K562 (cell line): ENCODE data around the gene DPP4. TPM values are rescaled to one million over a fixed set of nuclear protein-coding genes. Genes with fewer than 3 reads are reported as not detected.

Experiments
- ATAC-seq: fragments of 200-7000 bp; cut with Tn5 transposase; 3 replicates; pipeline ENCODE4 v1.9.1; 2020; ENCODE audit warnings: moderate library complexity
- BruUV-seq: library from RNA; stranded (reverse); fragments of 400-500 nt; replicated peaks from 2 replicates; lab custom pipeline; 2021; lab: Mats Ljungman, UMichigan
- CTCF ChIA-PET: fragments of 300-600 bp; formaldehyde crosslinking; extraction: SDS; loops from one replicate; lab custom pipeline; 2021; ENCODE audit warnings: low intra/inter-chr PET ratio; lab: Yijun Ruan, JAX
- POLR2A ChIA-PET: fragments of 300-600, 350-650 bp; sonication (Branson Sonifier 250); formaldehyde crosslinking; extraction: SDS; loops from one replicate; lab custom pipeline; 2021; ENCODE audit warnings: antibody characterized with exemption, inconsistent platforms; lab: Yijun Ruan, JAX
- DNase-seq, 4 experiments: peaks; one replicate each; pipeline versions ENCODE4 v3.0.0 to v3.0.0-alpha.2; 2011 to 2018; ENCODE audit warnings: low spot score in 3 of 4, mixed read lengths in 3 of 4; ENCODE audit errors: extremely low read depth in 1 of 4
- FAIRE-seq: peaks from 2 replicates; lab custom pipeline; 2011; peaks lifted over from hg19 to GRCh38; lab: Jason Lieb, UNC
- H2AFZ ChIP-seq: 2 replicates; pipeline ENCODE4 v1.6.0; 2011; ENCODE audit warnings: low read depth, low read length, control low read depth, inconsistent platforms
- H3K27ac ChIP-seq: fragments of 200-600 bp; 3 replicates; pipeline ENCODE4 v1.8.0; 2011; ENCODE audit warnings: low read depth, mild to moderate bottlenecking, control low read depth, inconsistent platforms, low read length, moderate library complexity, mixed read lengths; ENCODE audit errors: extremely low read depth
- H3K27me3 ChIP-seq, 2 experiments: fragments of 300-600 bp in 1 of 2; 2 replicates in 1 of 2; 3 replicates in 1 of 2; pipeline versions ENCODE4 v1.6.0 to v1.8.0; 2011; ENCODE audit warnings: inconsistent platforms in 2 of 2, low read length in 2 of 2, mild to moderate bottlenecking in 1 of 2, mixed read lengths in 1 of 2, moderate library complexity in 1 of 2; ENCODE audit not compliant: control insufficient read depth in 2 of 2, insufficient read depth in 2 of 2
- H3K36me3 ChIP-seq: fragments of 300-600 bp; 3 replicates; pipeline ENCODE4 v1.8.0; 2011; ENCODE audit warnings: mild to moderate bottlenecking, low read length, inconsistent platforms; ENCODE audit not compliant: control insufficient read depth, insufficient read depth
- H3K4me1 ChIP-seq, 2 experiments: fragments of 200-600 bp in 1 of 2; replicated peaks in 1 of 2; 2 replicates in 1 of 2; 3 replicates in 1 of 2; pipeline versions ENCODE4 v1.5.1 to v1.8.0; 2011; ENCODE audit warnings: inconsistent platforms in 2 of 2, low read length in 2 of 2, mild to moderate bottlenecking in 1 of 2, mixed read lengths in 1 of 2, moderate library complexity in 1 of 2; ENCODE audit not compliant: control insufficient read depth in 2 of 2, insufficient read depth in 2 of 2
- H3K4me2 ChIP-seq: 2 replicates; pipeline ENCODE4 v1.6.1; 2011; ENCODE audit warnings: low read length, control low read depth, inconsistent platforms, mixed read lengths; ENCODE audit not compliant: insufficient read depth
- H3K4me3 ChIP-seq: fragments of 200-600 bp; sonication (generic), shearing (Covaris generic); 2 replicates; pipeline ENCODE4 v1.5.1; 2016; ENCODE audit warnings: control low read depth, inconsistent platforms
- H3K79me2 ChIP-seq: fragments of 200-600 bp; 3 replicates; pipeline ENCODE4 v1.8.0; 2011; ENCODE audit warnings: low read length, inconsistent platforms; ENCODE audit not compliant: control insufficient read depth, insufficient read depth
- H3K9ac ChIP-seq, 2 experiments: 2 replicates each; pipeline versions ENCODE4 v1.6.0 to v1.6.1; 2011; ENCODE audit warnings: low read depth in 2 of 2, low read length in 2 of 2, control low read depth in 1 of 2, inconsistent platforms in 1 of 2, mild to moderate bottlenecking in 1 of 2, mixed read lengths in 1 of 2; ENCODE audit not compliant: insufficient read depth in 1 of 2
- H3K9me1 ChIP-seq: one replicate; pipeline ENCODE4 v1.6.0; 2011; ENCODE audit warnings: inconsistent platforms, mild to moderate bottlenecking, low read length, moderate library complexity; ENCODE audit not compliant: control insufficient read depth, insufficient read depth
- H3K9me3 ChIP-seq: replicated peaks from 2 replicates; pipeline ENCODE4 v1.5.1; 2011; ENCODE audit warnings: low read depth, low read length, inconsistent platforms; ENCODE audit not compliant: control insufficient read depth, insufficient read depth
- H4K20me1 ChIP-seq: replicated peaks from 2 replicates; pipeline ENCODE4 v1.6.1; 2011; ENCODE audit warnings: low read length, inconsistent platforms, mixed read lengths; ENCODE audit not compliant: control insufficient read depth, insufficient read depth
- ARID2 ChIP-seq: fragments of 450-650 bp; IDR thresholded peaks from 2 replicates; pipeline ENCODE4 v1.6.1; 2017; ENCODE audit warnings: antibody characterized with exemption, mild to moderate bottlenecking
- CREBBP ChIP-seq: IDR thresholded peaks from one replicate; pipeline ENCODE4 v1.6.1; 2012; ENCODE audit warnings: low read depth, mild to moderate bottlenecking, control low read depth, inconsistent platforms, low read length
- ELF2 ChIP-seq: fragments of 250-450 bp; sonication (Bioruptor Pico); IDR thresholded peaks from 2 replicates; pipeline ENCODE4 v1.5.0; 2021; ENCODE audit warnings: mild to moderate bottlenecking
- GTF2E2 ChIP-seq: fragments of 200-800 bp; sonication (Bioruptor generic); IDR thresholded peaks from 2 replicates; pipeline ENCODE4 v1.6.1; 2016; ENCODE audit warnings: missing genetic modification characterization, missing compliant biosample characterization
- HMGXB4 ChIP-seq: sonication (generic); formaldehyde crosslinking; IDR thresholded peaks from 2 replicates; pipeline ENCODE4 v1.8.1; 2023; ENCODE audit warnings: mild to moderate bottlenecking, missing genetic modification reagents
- ZSCAN32 ChIP-seq: fragments of 450-650 bp; formaldehyde crosslinking; IDR thresholded peaks from 2 replicates; pipeline ENCODE4 v1.4.0; 2020; ENCODE audit warnings: mild to moderate bottlenecking, moderate library complexity
- WGBS: fragments of 100-300 bp; shearing (Covaris generic); methylation state at CpG from one replicate; pipeline ENCODE4 v1.1.6; 2016; ENCODE audit warnings: low coverage, mixed read lengths; ENCODE audit not compliant: insufficient coverage; ENCODE audit errors: missing lambda C conversion rate; 5-methylcytosine and 5-hydroxymethylcytosine counted together
- in situ Hi-C: fragments of 300-500 bp; cut with MboI; formaldehyde crosslinking; loops from 4 replicates; pipeline ENCODE4 v1.15.0; 2018; ENCODE audit warnings: inconsistent platforms, mixed read lengths
- intact Hi-C: fragments of 100-400 bp; cut with micrococcal nuclease; formaldehyde crosslinking; loops from 2 replicates; pipeline ENCODE4 v1.14.2; 2022
- polyA plus RNA-seq, 8 experiments: library from polyadenylated mRNA; depleted of rRNA in 4 of 8; stranded (reverse) in 5 of 8; unstranded in 3 of 8; fragments of >200 nt; fragmentation: Nextera tagmentation in 2 of 8; fragmentation: Illumina TruSeq in 1 of 8; extraction: Ambion mirVana in 2 of 8; extraction: Trizol in 1 of 8; gene quantifications; 2 replicates each; pipeline versions ENCODE4 v1.2.1 to v1.2.3, GENCODE V29; 2011 to 2014; ENCODE audit warnings: inconsistent platforms in 1 of 8, missing spikeins in 1 of 8
- total RNA-seq, 7 experiments: library from RNA; depleted of rRNA in 6 of 7; stranded (reverse); fragments of >200 nt in 6 of 7; fragmentation: Illumina TruSeq in 2 of 7; extraction: Trizol in 2 of 7; gene quantifications; 2 replicates each; pipeline versions ENCODE4 v1.2.1 to v1.2.3, GENCODE V29; 2011 to 2021; ENCODE audit warnings: low replicate concordance in 1 of 7
- TF ChIP-seq, protein P1 (sequence below), 3 experiments: fragments of 200-800 bp in 1 of 3; fragments of 250-450 bp in 1 of 3; fragments of 450-650 bp in 1 of 3; sonication (Bioruptor Pico) in 1 of 3; sonication (Bioruptor generic) in 1 of 3; formaldehyde crosslinking in 1 of 3; IDR thresholded peaks; 2 replicates each; pipeline versions ENCODE4 v1.6.1 to v1.8.0; 2016 to 2022; ENCODE audit warnings: mild to moderate bottlenecking in 2 of 3, missing genetic modification characterization in 2 of 3, missing compliant biosample characterization in 1 of 3, moderate library complexity in 1 of 3
- TF ChIP-seq, protein P2 (sequence below), 2 experiments: IDR thresholded peaks; 2 replicates each; pipeline ENCODE4 v1.6.1; 2011; ENCODE audit warnings: borderline replicate concordance in 1 of 2, control low read depth in 1 of 2, low read depth in 1 of 2, low read length in 1 of 2, mild to moderate bottlenecking in 1 of 2, mixed read lengths in 1 of 2, moderate library complexity in 1 of 2; ENCODE audit not compliant: insufficient read depth in 1 of 2, insufficient read length in 1 of 2, poor library complexity in 1 of 2, severe bottlenecking in 1 of 2; ENCODE audit errors: extremely low read depth in 1 of 2

The DPP4 gene
- total and polyA plus RNA-seq, 9 of the 15 experiments (the other 6 are each of a cell fraction or from before 2014, with no cell fraction given), result 0.11 TPM; not detected in 8

GRCh38 chr2:161964160-161964559 is 109.9 kb downstream of the DPP4 start:
- no peaks in the 10 kb centered on the region for H3K27me3 ChIP-seq
- intact Hi-C loops (no loop called here), in situ Hi-C loops (no loop called here)
- TF ChIP-seq, protein P1, sequence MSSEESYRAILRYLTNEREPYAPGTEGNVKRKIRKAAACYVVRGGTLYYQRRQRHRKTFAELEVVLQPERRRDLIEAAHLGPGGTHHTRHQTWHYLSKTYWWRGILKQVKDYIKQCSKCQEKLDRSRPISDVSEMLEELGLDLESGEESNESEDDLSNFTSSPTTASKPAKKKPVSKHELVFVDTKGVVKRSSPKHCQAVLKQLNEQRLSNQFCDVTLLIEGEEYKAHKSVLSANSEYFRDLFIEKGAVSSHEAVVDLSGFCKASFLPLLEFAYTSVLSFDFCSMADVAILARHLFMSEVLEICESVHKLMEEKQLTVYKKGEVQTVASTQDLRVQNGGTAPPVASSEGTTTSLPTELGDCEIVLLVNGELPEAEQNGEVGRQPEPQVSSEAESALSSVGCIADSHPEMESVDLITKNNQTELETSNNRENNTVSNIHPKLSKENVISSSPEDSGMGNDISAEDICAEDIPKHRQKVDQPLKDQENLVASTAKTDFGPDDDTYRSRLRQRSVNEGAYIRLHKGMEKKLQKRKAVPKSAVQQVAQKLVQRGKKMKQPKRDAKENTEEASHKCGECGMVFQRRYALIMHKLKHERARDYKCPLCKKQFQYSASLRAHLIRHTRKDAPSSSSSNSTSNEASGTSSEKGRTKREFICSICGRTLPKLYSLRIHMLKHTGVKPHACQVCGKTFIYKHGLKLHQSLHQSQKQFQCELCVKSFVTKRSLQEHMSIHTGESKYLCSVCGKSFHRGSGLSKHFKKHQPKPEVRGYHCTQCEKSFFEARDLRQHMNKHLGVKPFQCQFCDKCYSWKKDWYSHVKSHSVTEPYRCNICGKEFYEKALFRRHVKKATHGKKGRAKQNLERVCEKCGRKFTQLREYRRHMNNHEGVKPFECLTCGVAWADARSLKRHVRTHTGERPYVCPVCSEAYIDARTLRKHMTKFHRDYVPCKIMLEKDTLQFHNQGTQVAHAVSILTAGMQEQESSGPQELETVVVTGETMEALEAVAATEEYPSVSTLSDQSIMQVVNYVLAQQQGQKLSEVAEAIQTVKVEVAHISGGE (CRISPR knock-in tag; IDR thresholded peaks at IDR 0.05), result no peak
- TF ChIP-seq HMGXB4 (no peak), GTF2E2 (tag) (no peak), ARID2 (no peak), CREBBP (no peak), ELF2 (CRISPR knock-in tag) (no peak), ZSCAN32 (CRISPR knock-in tag) (no peak)
- TF ChIP-seq, protein P2, sequence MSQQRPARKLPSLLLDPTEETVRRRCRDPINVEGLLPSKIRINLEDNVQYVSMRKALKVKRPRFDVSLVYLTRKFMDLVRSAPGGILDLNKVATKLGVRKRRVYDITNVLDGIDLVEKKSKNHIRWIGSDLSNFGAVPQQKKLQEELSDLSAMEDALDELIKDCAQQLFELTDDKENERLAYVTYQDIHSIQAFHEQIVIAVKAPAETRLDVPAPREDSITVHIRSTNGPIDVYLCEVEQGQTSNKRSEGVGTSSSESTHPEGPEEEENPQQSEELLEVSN (IDR thresholded peaks at IDR 0.05; ENCODE audit: borderline replicate concordance in 1 of 2, extremely low read depth in 1 of 2, insufficient read depth in 1 of 2, insufficient read length in 1 of 2, low read depth in 1 of 2, low read length in 1 of 2, poor library complexity in 1 of 2, severe bottlenecking in 1 of 2), result no peak
- no peak overlapping the region for H2AFZ ChIP-seq
- FAIRE-seq (no peak), DNase-seq (no peak), ATAC-seq (no peak)
- no TSS peak for BruUV-seq
- H3K4me1 ChIP-seq, result no peaks in the 10 kb centered on the region
- H3K9me1 ChIP-seq, result no peaks in the 10 kb centered on the region
- H3K36me3 ChIP-seq, result no peaks in the 10 kb centered on the region
- H3K4me2 ChIP-seq, result no peak overlapping the region
- H3K9me3 ChIP-seq, result no peaks in the 10 kb centered on the region
- H3K4me3 ChIP-seq, result no peak overlapping the region
- ChIA-PET CTCF (no interaction called here), POLR2A (no interaction called here)
- 1% methylated on average over 4 of the region's 4 CpGs for WGBS
- H3K27ac ChIP-seq, result no peak overlapping the region
- no peak overlapping the region for H3K9ac ChIP-seq
- no peaks in the 10 kb centered on the region for H4K20me1 ChIP-seq
- H3K79me2 ChIP-seq, result no peaks in the 10 kb centered on the region
